GM21576 (cell line): ENCODE data around the gene CAVIN2.

ENCODE experiments used
- ATAC-seq: cut with Tn5 transposase; IDR thresholded peaks from one replicate; pipeline ENCODE4 v1.9.1; 2021; ENCODE audit warnings: mild to moderate bottlenecking, moderate library complexity; ENCODE audit not compliant: unreplicated experiment

CAVIN2 gene

DNA sequence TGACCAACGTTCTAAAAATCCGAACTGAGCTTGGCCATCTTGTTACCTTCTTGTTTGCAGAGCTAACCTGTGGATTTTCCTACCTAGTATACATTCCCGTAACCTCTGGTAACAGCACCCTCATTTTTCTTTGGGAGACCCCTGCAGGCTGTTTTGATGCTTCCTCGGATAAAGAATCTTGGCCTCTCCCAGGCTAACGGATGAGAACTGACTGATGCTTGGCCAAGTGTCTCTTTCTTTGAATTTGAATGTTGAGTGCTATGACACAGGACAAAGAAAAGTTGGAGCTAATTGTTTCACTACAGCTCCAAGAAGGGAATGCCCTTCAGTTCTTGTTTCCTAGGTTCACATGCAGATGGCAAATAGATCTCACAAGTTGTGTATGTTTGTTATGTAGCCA lies 19.3 kb upstream of the CAVIN2 start:
- ATAC-seq: no peak

- ATAC-seq: no peak
Observed at GRCh38 chr2:191864628-191865374, 17.9 kb upstream of the CAVIN2 start.

DNA sequence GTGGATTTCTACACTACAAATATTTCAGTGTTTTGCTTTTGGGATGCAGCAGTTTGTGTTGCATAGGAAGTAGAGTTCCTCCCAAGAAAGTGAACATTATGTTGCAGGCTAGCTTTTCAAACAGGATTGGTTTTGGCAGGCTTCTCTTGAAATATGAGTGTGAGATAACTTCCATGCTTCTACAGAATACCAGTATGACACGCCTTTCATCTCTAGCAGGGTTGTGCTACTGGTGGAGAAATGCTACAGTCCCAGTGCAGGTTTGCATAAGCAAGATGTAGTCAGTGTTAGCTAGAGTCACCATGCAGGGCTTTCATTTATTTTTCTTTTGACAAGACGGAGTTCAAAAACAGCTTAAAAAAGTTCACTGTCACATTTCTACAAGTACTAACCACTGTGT lies 17.1 kb upstream of the CAVIN2 start:
- no peak for ATAC-seq

DNA sequence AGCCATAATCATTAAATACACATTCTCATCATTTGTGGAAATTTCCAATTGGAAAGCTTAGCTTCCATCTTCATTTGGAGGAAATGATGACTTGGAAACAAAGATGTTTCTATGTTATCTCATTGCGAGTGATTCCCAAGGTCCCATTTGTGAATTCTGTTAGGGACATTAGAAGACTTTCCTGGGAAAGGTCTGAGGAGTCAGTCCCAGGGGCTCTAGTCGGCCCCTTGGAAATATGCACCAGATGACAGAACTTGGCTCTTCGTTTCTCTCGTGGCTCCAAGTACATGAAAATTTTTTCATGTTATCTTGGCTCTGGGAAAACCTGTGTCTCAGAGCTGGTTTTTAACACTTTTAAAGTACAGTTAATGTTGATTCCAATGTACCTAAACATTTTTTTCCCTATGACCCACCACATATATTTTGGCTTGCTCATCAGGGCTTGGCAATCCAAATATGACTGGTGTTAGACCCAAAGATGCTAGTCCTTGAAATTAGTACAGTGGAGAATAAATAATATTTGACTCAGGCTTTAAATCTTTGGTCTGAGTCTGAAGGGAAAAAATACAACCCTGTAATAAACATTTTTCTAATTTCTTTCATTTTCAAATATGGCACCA lies 15.4 kb upstream of the CAVIN2 start:
- no peak for ATAC-seq

DNA sequence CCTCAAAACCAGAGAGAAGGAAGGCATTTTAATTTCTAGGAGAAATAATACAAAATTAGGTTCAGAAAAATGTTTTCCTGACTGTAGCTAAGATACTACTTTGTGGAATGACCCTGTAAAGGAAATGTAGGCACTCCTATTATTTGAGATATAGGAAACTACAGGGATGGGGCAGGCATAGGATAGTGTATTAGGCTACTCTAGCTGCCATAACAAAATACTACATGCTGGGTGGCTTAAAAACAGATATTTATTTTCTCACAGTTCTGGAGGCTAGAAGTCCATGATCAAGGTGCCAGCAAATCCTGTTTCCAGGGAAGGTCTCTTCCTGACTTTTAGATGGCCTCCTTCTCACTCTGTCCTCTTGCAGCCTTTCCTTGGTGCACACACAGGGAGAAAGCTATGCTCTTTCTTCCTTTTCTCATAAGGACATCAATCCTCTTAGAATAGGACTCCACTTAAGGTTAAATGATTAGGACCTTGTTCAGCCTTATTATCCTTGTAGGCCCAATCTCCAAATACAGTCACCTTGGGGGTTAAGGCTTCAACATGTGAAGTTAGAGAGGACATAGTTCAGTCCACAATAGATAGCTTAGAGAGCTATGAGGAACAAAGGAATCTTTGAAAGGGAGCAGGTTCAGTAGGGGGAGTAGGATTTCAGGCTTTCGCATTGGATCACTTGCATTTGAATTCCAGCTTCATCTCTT lies 14.0 kb upstream of the CAVIN2 start:
- no peak for ATAC-seq

DNA sequence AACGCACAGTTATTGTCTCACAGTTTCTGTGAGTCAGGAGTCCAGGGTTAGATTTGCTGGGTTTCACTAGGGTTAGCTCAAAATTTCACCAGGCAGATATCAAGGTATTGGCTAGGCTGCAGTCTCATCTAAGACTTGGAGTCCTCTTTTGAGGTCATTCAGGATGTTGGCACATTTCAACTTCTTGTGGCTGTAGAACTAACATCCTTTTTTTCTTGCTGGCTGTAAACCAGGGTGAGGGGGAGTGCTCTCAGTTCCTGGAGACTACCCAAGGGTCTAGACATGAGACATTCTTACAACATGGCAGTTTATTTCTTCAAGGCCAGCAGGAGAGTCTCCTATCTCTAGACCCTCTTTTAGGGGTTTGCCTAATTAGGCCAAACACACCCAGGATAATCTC lies 12.8 kb upstream of the CAVIN2 start:
- no peak for ATAC-seq

DNA sequence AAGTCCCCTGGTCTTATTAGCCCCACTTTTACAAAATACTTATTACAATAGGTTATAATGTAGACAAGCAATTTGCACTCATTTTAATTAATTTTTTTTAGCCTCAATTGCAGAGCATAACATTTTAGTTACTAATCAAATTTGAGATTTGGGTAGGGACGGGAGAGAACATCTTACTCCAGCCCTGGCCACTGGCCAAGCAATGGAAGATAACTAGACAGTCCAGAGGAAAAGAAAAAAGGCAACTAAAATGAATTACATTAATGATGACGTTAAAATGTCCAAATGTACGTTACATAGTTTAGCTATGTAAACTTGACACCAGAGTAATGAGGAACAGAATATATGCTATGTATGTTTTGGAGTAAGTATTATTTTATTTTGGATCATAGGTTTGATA lies 11.0 kb upstream of the CAVIN2 start:
- ATAC-seq: no peak

GRCh38 chr2:191857259-191857805 lies 10.4 kb upstream of the CAVIN2 start:
- ATAC-seq: no peak

GRCh38 chr2:191856111-191856876 lies 9.4 kb upstream of the CAVIN2 start:
- no peak for ATAC-seq

DNA sequence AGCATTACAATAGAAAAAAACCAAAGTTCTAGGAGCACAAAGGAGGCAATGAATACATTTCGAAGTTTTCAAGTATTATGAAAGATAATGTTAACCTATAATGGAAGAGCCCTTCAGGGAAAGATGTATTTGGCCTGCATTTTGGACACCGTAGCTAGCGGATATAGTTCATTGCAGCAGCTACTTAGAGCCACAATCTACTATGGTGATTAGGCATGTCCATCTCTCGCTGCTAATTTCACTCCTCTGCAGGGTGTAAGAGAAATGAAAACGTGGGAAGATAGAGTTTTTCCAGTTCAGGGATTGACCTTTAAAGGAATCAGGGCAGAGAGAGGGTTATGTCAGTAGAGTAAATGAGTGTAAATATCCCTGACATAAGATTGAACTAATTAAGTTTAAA lies 8.5 kb upstream of the CAVIN2 start:
- ATAC-seq: no peak

- no peak for ATAC-seq
Observed at GRCh38 chr2:191854382-191855372, 7.8 kb upstream of the CAVIN2 start.

GRCh38 chr2:191853843-191854242 lies 7.0 kb upstream of the CAVIN2 start:
- no peak for ATAC-seq

DNA sequence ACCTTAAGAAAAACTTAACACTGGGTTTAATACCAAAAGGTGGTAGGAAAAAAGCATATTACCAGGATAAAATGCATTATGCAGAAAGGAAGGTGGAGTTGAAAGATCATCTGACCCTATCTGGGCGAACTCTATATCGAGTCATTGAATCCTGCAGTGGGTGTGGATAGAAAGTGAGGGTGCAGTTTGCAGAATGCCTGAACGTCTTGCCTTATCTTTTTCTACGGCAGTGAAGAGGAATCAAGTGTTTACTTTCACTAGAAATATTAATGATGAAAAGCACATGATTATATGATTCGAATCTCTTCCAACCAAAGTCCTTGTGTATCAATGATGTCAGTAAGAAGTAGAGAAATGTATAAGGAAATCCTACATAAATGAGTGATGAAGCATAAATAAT lies 4.3 kb upstream of the CAVIN2 start:
- ATAC-seq: no peak

DNA sequence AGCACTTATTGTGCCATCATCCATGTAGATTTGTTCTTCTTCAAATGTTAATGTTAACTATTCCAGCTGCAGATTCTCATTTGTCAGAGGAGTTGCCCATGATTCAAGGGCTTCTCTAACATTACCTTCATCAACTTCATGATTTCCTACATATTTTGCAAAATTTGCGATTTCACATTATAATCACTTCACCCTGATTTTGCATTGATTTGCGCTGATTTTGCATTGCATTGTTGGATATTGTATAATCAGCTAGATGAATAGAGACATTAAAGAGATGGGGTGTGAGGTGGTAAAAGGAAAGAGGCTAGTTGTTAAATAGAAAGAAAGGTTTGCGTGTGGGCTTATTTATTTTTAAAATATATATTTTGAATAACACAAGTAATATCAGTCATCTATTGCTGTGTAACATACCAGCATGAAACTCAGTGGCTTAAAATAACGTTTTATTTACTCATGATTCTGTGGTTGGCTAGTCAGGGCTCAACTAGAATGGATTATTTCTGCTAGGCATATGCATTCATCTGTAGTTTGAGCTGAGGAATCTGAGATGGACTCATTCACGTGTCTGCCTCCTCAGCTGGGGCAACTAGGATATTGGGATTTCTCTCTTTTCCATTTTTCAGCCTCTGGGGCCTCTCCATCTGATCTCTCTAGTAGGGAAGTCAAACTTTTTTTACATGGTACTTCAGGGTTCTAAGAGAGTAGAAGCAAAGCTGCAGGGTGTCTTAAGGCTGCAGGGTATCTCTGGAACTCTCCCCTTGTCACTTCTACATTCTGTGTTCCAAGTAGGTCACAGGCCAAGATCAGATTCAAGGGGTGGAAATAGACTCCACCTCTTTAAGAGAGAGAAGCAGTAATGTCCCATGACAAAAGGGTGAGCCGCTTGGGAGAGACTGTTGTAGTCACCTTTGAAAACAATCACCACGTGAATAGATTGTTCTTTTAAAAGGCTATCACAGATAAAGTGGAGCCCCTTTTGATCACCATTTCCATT lies 2.2 kb upstream of the CAVIN2 start:
- no peak for ATAC-seq

DNA sequence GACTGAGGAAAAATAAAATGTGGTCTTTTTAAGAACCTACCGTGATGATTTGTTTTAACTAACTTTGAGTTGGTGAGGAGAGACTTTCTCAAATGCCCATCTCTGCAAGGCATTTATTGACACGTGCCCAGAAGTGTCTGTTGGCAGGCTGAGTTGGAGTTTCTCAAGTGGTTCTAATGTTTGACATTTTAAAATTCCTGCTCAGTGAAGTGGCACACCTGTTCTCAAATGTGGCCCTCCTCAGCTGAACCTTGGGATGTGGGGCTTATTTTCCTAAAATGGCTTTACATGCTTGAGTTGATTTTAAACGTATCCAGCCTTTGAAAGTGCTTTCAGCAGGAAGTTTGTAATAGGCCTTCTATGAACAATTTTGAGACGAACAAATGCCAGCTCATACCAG lies 876 bp upstream of the CAVIN2 start:
- no peak for ATAC-seq

GRCh38 chr2:191845876-191846514 lies 893 bp downstream of the CAVIN2 start:
- ATAC-seq: no peak

- ATAC-seq: no peak
Observed at GRCh38 chr2:191845248-191845715, 1.6 kb downstream of the CAVIN2 start.

DNA sequence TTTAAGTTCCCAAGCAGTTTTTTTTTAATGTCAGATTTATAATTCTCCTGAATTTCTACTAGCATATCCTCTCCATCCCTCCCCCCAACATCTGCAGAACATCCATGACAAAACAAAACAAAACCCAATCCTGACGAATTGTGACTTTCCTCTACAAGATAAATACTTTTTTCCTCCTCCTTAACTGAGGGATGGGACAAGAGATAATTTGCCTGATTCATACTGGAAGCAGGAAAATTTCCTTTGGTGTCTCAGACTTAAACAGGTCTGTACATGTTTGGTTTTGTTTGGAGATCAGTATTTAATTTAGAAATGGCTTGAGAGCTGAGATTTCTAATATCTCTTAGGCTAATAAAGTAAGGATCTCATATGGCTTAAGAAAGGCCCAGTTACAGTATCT lies 2.2 kb downstream of the CAVIN2 start:
- ATAC-seq: no peak
